Measurements from ENCODE around the gene RHOBTB3. TPM values are rescaled to one million over a fixed set of nuclear protein-coding genes. Genes with fewer than 3 reads are reported as not detected.
"Not testable (repeated sequence)": the region's sequence is repeated elsewhere in the genome, so short reads cannot be mapped to it uniquely, and the experiment has no call there.

RHOBTB3 gene
- total RNA-seq, 2 donors from 2014 or later = 1.3 to 5.2 TPM

DNA sequence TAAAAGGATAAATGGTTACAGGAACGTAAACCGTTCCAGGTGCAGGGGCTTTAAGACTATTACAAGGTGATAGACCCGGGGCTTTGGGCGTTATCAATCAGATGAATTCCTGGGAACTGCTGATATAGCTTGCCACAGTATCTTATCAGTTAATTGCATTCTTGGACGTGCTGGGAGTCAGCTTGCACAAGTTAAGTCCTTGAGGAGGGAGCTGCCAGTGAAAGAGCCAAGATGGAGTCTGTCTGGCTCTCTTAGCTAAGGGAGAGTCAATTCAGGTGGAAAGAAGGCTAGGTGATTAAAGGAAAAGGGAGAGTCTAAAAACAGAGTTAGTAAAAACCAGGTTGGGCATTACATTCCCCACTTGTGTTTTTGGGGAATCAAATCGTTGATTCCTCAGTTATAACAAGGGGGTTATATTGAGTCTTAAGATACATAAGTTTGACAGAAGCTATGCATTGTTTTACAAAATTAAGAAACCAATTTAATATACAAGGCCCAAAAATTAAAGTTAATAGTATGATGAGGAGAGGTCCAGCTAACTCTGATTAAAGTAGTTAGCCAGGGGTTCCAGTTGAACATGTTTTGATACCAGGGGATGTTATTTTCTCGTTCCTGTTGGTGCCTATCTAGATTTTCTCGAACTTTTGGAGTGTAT is 23.5 kb upstream of the RHOBTB3 start:
- not testable (repeated sequence) for ATAC-seq (replicated peaks in 1 of 2); H3K4me3 Mint-ChIP-seq; H3K9me3 Mint-ChIP-seq; H3K36me3 Mint-ChIP-seq (ENCODE audit: insufficient read depth in 2 of 2); H3K27me3 Mint-ChIP-seq (ENCODE audit: low read depth); H3K27ac Mint-ChIP-seq; DNase-seq
- H3K4me1 Mint-ChIP-seq (ENCODE audit: low read depth) = peaks cover 13% of the 10 kb centered on the region

GRCh38 chr5:95708876-95709275 is 22.3 kb upstream of the RHOBTB3 start:
- no peak for ATAC-seq (replicated peaks in 1 of 2)
- DNase-seq = no peak
- Mint-ChIP-seq H3K36me3 (ENCODE audit: insufficient read depth in 2 of 2) (no peaks in the 10 kb centered on the region), H3K27me3 (ENCODE audit: low read depth) (peaks cover under 1% of the 10 kb centered on the region), H3K9me3 (no peaks in the 10 kb centered on the region), H3K27ac (no peak overlapping the region), H3K4me3 (no peak overlapping the region), H3K4me1 (ENCODE audit: low read depth) (peaks cover 22% of the 10 kb centered on the region)

- no peak for ATAC-seq (replicated peaks in 1 of 2)
Observed at GRCh38 chr5:95709967-95710650, 21.0 kb upstream of the RHOBTB3 start.

DNA sequence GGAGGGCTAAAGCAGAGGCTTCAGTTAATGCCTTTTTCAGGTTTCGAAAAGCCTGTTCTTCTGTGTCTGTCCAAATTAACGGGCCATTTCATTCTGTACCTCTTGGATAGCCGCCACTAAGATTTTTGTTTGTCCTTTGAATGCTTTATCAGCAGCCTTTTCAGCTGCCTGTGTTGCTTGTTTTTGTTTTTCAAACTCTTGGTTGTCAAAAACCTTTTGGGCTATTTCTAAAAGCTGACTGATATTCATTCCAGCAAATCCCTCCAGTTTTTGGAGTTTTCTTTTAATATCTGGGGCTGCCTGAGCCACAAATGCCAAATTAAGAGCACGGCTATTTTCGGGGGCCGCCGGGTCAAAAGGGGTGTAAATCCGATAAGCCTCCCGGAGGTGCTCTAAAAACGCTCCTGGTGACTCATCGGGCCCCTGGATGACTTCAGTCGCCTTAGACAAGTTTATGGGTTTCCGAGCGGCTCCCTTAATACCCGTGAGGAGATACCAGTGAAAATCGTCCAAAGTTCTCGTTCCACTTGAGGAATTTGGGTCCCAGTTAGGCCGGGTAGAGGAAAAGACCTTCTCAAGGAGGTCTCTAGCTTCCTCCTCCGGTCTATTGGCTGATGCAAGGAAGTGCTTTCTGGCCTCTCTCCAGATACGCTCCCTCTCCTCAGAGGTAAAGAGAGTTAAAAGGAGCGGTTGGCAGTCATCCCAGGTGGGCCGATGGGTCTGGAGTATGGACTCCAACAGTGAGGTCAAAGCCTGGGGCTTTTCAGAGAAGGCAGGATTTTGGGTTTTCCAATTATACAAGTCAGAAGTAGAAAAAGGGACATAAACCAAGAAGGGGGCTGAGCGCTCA is 20.3 kb upstream of the RHOBTB3 start:
- not testable (repeated sequence) for H3K27ac Mint-ChIP-seq; H3K36me3 Mint-ChIP-seq (ENCODE audit: insufficient read depth in 2 of 2); H3K4me3 Mint-ChIP-seq; H3K27me3 Mint-ChIP-seq (ENCODE audit: low read depth); H3K9me3 Mint-ChIP-seq; ATAC-seq (replicated peaks in 1 of 2); DNase-seq
- H3K4me1 Mint-ChIP-seq (ENCODE audit: low read depth) = peaks cover 22% of the 10 kb centered on the region

More at GRCh38 chr5:95709967-95710650, 21.0 kb upstream of the RHOBTB3 start:
- Mint-ChIP-seq H3K4me3 (no peak overlapping the region), H3K4me1 (ENCODE audit: low read depth) (peaks cover 22% of the 10 kb centered on the region), H3K27me3 (ENCODE audit: low read depth) (peaks cover 7% of the 10 kb centered on the region), H3K9me3 (no peaks in the 10 kb centered on the region), H3K36me3 (ENCODE audit: insufficient read depth in 2 of 2) (no peaks in the 10 kb centered on the region), H3K27ac (no peak overlapping the region)
- no peak for DNase-seq

- peak overlapping the region in 1 of 2 donors; percentile 63 for H3K4me3 Mint-ChIP-seq
- peaks cover 7% of the 10 kb centered on the region for H3K27me3 Mint-ChIP-seq (ENCODE audit: low read depth)
- ATAC-seq (replicated peaks in 1 of 2) (no peak), DNase-seq (no peak)
- H3K27ac Mint-ChIP-seq = no peak overlapping the region
- peaks cover 22% of the 10 kb centered on the region for H3K4me1 Mint-ChIP-seq (ENCODE audit: low read depth)
- H3K9me3 Mint-ChIP-seq = peaks cover 0 to 1% of the 10 kb centered on the region in 2 donors
- no peaks in the 10 kb centered on the region for H3K36me3 Mint-ChIP-seq (ENCODE audit: insufficient read depth in 2 of 2)
Observed at GRCh38 chr5:95711501-95712346, 19.4 kb upstream of the RHOBTB3 start.

DNA sequence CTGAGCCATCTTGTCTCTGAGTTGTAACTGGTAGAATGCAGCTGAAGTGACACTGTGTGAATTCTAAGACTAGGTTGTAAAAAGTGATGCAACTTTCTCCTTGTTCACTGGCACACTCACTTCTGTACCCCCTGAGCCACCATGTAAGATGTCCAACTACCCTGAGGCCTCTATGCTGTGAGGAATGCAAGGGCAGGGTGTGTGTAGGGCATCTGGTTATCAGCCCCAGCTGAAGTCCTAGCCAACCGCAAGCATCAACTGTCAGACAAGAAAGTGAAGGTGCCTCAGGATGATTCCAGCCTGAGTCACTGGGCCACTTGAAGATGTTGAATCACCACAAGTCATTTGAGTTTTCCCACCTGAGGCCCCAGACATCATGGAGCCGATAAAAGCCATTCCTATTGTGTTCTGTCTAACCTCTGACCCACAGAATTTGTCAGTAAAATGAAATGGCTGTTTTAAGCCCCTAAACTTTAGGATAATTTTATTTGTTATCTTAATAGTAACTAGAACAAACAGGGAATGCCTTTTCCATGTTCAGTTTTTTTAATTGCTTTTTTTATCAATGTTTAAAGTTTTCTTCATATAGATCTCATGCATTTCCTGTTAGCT is 18.7 kb upstream of the RHOBTB3 start:
- peaks cover 7% of the 10 kb centered on the region for H3K27me3 Mint-ChIP-seq (ENCODE audit: low read depth)
- H3K36me3 Mint-ChIP-seq (ENCODE audit: insufficient read depth in 2 of 2) = no peaks in the 10 kb centered on the region
- H3K9me3 Mint-ChIP-seq = peaks cover 0 to 1% of the 10 kb centered on the region in 2 donors
- no peak overlapping the region for H3K27ac Mint-ChIP-seq
- peak overlapping the region in 1 of 2 donors; percentile 63 for H3K4me3 Mint-ChIP-seq
- peaks cover 22% of the 10 kb centered on the region for H3K4me1 Mint-ChIP-seq (ENCODE audit: low read depth)
- ATAC-seq (replicated peaks in 1 of 2) (peak; percentile 91), DNase-seq (peak; percentile 62 to 74)

- not testable (repeated sequence) for H3K36me3 Mint-ChIP-seq (ENCODE audit: insufficient read depth in 2 of 2); H3K9me3 Mint-ChIP-seq; H3K27ac Mint-ChIP-seq; H3K4me3 Mint-ChIP-seq; ATAC-seq (replicated peaks in 1 of 2); H3K27me3 Mint-ChIP-seq (ENCODE audit: low read depth); DNase-seq
- H3K4me1 Mint-ChIP-seq (ENCODE audit: low read depth) = peaks cover 22% of the 10 kb centered on the region
Observed at GRCh38 chr5:95713246-95713645, 17.9 kb upstream of the RHOBTB3 start.

- H3K36me3 Mint-ChIP-seq (ENCODE audit: insufficient read depth in 2 of 2) = no peaks in the 10 kb centered on the region
- peak overlapping the region in 1 of 2 donors; percentile 2 for H3K4me3 Mint-ChIP-seq
- H3K27me3 Mint-ChIP-seq (ENCODE audit: low read depth) = peaks cover 7% of the 10 kb centered on the region
- H3K27ac Mint-ChIP-seq = no peak overlapping the region
- ATAC-seq (replicated peaks in 1 of 2) (no peak), DNase-seq (no peak)
- H3K9me3 Mint-ChIP-seq = peaks cover 0 to 1% of the 10 kb centered on the region in 2 donors
- H3K4me1 Mint-ChIP-seq (ENCODE audit: low read depth) = peaks cover 22% of the 10 kb centered on the region
Observed at GRCh38 chr5:95713960-95714710, 17.0 kb upstream of the RHOBTB3 start.

- ATAC-seq (replicated peaks in 1 of 2) = peak; percentile 55 to 56
- Mint-ChIP-seq H3K27me3 (ENCODE audit: low read depth) (peaks cover 15% of the 10 kb centered on the region), H3K27ac (peak overlapping the region; percentile 8), H3K9me3 (peaks cover 0 to 1% of the 10 kb centered on the region in 2 donors), H3K4me3 (peak overlapping the region in 1 of 2 donors; percentile 23), H3K36me3 (ENCODE audit: insufficient read depth in 2 of 2) (no peaks in the 10 kb centered on the region), H3K4me1 (ENCODE audit: low read depth) (peaks cover 22% of the 10 kb centered on the region)
- DNase-seq = peak; percentile 12 to 13
Observed at GRCh38 chr5:95715799-95716461, 15.2 kb upstream of the RHOBTB3 start.

DNA sequence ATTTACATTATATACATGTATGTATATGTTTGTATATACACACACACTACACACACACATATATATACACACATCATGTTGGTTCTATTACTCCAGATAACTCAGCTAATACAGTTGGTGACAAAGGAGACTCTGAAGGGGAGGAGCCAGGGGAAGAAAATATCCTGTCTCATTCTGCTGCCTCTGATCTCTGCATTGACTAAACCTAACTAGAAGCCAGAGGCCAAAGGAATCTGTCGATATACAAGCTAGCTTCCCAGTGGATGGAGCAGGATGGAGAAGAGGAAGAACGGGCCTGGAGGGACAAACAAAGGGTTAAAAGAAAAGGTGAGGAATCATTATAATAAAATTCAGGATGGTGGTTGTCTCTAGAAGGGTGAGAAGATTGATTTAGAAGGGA is 13.7 kb upstream of the RHOBTB3 start:
- no peak for ATAC-seq (replicated peaks in 1 of 2)
- Mint-ChIP-seq H3K4me1 (ENCODE audit: low read depth) (peaks cover 11% of the 10 kb centered on the region), H3K9me3 (peaks cover 0 to 1% of the 10 kb centered on the region in 2 donors), H3K27ac (no peak overlapping the region), H3K4me3 (no peak overlapping the region), H3K36me3 (ENCODE audit: insufficient read depth in 2 of 2) (no peaks in the 10 kb centered on the region), H3K27me3 (ENCODE audit: low read depth) (peaks cover 15% of the 10 kb centered on the region)
- no peak for DNase-seq

DNA sequence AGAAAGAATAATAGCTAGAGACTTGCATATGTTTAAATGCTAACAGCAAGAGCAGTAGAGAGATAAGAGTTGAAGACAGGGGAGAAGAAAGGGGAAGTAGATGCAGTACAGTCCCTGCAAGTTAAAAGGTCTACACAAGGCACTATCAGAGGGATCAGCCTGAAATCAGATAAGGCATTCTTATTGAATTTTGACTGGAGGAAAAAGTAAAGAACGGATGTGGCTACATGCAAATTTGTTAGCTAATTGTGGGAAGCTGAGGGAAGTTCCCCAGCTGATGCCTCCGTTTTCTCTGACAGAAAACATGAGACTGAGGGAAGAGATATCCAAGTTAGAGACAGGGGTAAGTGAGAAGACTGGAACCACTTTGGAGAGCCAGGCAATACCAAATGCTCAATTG is 12.9 kb upstream of the RHOBTB3 start:
- Mint-ChIP-seq H3K27ac (no peak overlapping the region), H3K4me1 (ENCODE audit: low read depth) (peaks cover 4% of the 10 kb centered on the region)
- peak; percentile 54 to 66 for ATAC-seq (replicated peaks in 1 of 2)

More for the DNA sequence above, 12.9 kb upstream of the RHOBTB3 start:
- peaks cover 0 to 1% of the 10 kb centered on the region in 2 donors for H3K9me3 Mint-ChIP-seq
- H3K4me3 Mint-ChIP-seq = no peak overlapping the region
- peaks cover 15% of the 10 kb centered on the region for H3K27me3 Mint-ChIP-seq (ENCODE audit: low read depth)
- no peaks in the 10 kb centered on the region for H3K36me3 Mint-ChIP-seq (ENCODE audit: insufficient read depth in 2 of 2)
- DNase-seq = peak; percentile 17 to 26
